Stomach (tissue), 9 donors: ENCODE measurements around the gene TNKS2. TPM values are rescaled to one million over a fixed set of nuclear protein-coding genes. Genes with fewer than 3 reads are reported as not detected.

ENCODE experiments used
- DNase-seq, 2 donors: peaks; one replicate each; pipeline versions ENCODE4 v3.0.0 to v3.0.0-alpha.2; 2013 to 2019
- H3K27ac ChIP-seq, 5 donors: fragments of 200-600 bp in 4 of 5; sonication (generic) in 4 of 5; one replicate each; pipeline ENCODE4 v1.5.1; 2013 to 2019; ENCODE audit warnings: mild to moderate bottlenecking in 1 of 5, moderate library complexity in 1 of 5
- H3K27me3 ChIP-seq, 3 donors: fragments of 200-600 bp; sonication (generic); one replicate each; pipeline ENCODE4 v1.5.1; 2017 to 2019; ENCODE audit warnings: mixed run types in 1 of 3
- H3K36me3 ChIP-seq, 4 donors: fragments of 200-600 bp; sonication (generic); 1 replicate in 3 of 4; 2 replicates in 1 of 4; pipeline ENCODE4 v1.5.1; 2016 to 2019
- H3K4me1 ChIP-seq, 4 donors: fragments of 200-600 bp; sonication (generic); one replicate each; pipeline ENCODE4 v1.5.1; 2016 to 2019
- H3K4me3 ChIP-seq, 4 donors: fragments of 200-600 bp; sonication (generic) in 3 of 4; one replicate each; pipeline ENCODE4 v1.5.1; 2016 to 2019; ENCODE audit warnings: mild to moderate bottlenecking in 1 of 4
- H3K9me3 ChIP-seq, 4 donors: fragments of 200-600 bp; sonication (generic); one replicate each; pipeline ENCODE4 v1.5.1; 2016 to 2019
- EP300 ChIP-seq: sonication (generic); formaldehyde crosslinking; IDR thresholded peaks from one replicate; pipeline ENCODE4 v1.6.1; 2017; ENCODE audit warnings: antibody characterized with exemption
- POLR2A ChIP-seq, 4 donors: fragments of 450-650 bp; IDR thresholded peaks; one replicate each; pipeline ENCODE4 v1.6.1; 2016; ENCODE audit warnings: antibody characterized with exemption in 4 of 4, control low read depth in 2 of 4, mild to moderate bottlenecking in 1 of 4, moderate library complexity in 1 of 4
- POLR2AphosphoS5 ChIP-seq, 3 donors: sonication (generic); formaldehyde crosslinking; IDR thresholded peaks; one replicate each; pipeline ENCODE4 v1.6.1; 2016; ENCODE audit warnings: antibody characterized with exemption in 3 of 3
- WGBS, 5 donors: extraction: QIAGEN DNeasy Blood & Tissue Kit in 3 of 5; methylation state at CpG; one replicate each; pipeline versions ENCODE4 v1.1.5 to v1.1.7; 2013 to 2018; 5-methylcytosine and 5-hydroxymethylcytosine counted together
- intact Hi-C: fragments of 100-400 bp; cut with DNase I; formaldehyde crosslinking; loops from one replicate; pipeline ENCODE4 v1.15.1; 2023; ENCODE audit warnings: low total_unique reads
- polyA plus RNA-seq, 3 donors: library from polyadenylated mRNA; stranded (reverse); fragments of 200-250 nt; gene quantifications; one replicate each; pipeline ENCODE4 v1.2.3, GENCODE V29; 2013
- total RNA-seq, 5 donors: library from RNA; depleted of rRNA; stranded (reverse); fragments of >200 nt; gene quantifications; one replicate each; pipeline versions ENCODE4 v1.1.0 to v1.2.3, GENCODE V29; 2014 to 2016
- TF ChIP-seq, protein P1 (sequence below), 7 experiments: fragments of 450-650 bp in 4 of 7; fragments of 200-600 bp in 3 of 7; sonication (generic) in 3 of 7; IDR thresholded peaks; one replicate each; pipeline ENCODE4 v1.5.1; 2016 to 2019; ENCODE audit warnings: antibody characterized with exemption in 7 of 7, control low read depth in 2 of 7, mild to moderate bottlenecking in 1 of 7
- donor health status: healthy with polysubstance abuse.
- donor health status: Bipolar disorder and iron deficiency.
- donor health status: healthy.

The TNKS2 gene
- total and polyA plus RNA-seq, 8 donors, result 8.1 to 86.5 (median 28.9) TPM

- intact Hi-C loops, result no loop called here
- TF ChIP-seq POLR2A (IDR thresholded peaks at IDR 0.05), result no peak
- TF ChIP-seq, protein P1, sequence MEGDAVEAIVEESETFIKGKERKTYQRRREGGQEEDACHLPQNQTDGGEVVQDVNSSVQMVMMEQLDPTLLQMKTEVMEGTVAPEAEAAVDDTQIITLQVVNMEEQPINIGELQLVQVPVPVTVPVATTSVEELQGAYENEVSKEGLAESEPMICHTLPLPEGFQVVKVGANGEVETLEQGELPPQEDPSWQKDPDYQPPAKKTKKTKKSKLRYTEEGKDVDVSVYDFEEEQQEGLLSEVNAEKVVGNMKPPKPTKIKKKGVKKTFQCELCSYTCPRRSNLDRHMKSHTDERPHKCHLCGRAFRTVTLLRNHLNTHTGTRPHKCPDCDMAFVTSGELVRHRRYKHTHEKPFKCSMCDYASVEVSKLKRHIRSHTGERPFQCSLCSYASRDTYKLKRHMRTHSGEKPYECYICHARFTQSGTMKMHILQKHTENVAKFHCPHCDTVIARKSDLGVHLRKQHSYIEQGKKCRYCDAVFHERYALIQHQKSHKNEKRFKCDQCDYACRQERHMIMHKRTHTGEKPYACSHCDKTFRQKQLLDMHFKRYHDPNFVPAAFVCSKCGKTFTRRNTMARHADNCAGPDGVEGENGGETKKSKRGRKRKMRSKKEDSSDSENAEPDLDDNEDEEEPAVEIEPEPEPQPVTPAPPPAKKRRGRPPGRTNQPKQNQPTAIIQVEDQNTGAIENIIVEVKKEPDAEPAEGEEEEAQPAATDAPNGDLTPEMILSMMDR (IDR thresholded peaks at IDR 0.05), result no peak
- TF ChIP-seq POLR2AphosphoS5 (IDR thresholded peaks at IDR 0.05), result no peak
- no peak for TF ChIP-seq EP300
These were observed 25.9 kb downstream of the TNKS2 start for GRCh38 chr10:91824076-91824475.

DNA sequence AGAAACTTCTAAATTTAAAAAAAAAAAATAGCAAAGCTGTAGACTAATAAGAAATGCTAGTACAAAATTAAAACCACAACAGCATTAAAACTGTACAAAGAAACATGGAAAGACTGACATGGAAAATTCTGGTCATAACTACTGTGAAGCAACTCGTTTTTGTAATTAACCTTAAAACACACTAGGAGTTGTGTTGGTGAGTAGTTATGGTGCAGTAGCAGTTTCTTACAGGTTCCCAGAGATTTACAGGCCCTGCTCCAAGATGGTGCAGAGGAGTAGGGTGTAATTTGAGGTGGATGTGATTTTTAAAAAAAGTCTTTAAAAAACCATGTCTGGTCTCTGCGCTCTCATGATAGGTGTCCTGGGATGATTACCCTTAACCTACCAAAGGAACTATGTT, 31.0 kb downstream of the TNKS2 start:
- peaks cover 54 to 100% (median 100%) of the 10 kb centered on the region in 4 donors for H3K36me3 ChIP-seq
- 72 to 86% (median 85%) methylated on average over 2 of the region's 2 CpGs for WGBS, 5 donors

More at GRCh38 chr10:91824076-91824475, 25.9 kb downstream of the TNKS2 start:
- Histone ChIP-seq H3K4me3 (no peak overlapping the region), H3K4me1 (no peaks in the 10 kb centered on the region), H3K9me3 (no peaks in the 10 kb centered on the region), H3K27me3 (no peaks in the 10 kb centered on the region), H3K27ac (no peak overlapping the region), H3K36me3 (peaks cover 58 to 100% (median 99%) of the 10 kb centered on the region in 4 donors)
- no peak for DNase-seq
- 93 to 100% (median 97%) methylated on average over 1 of the region's 1 CpG for WGBS, 5 donors

GRCh38 chr10:91838199-91838598, 40.0 kb downstream of the TNKS2 start:
- Histone ChIP-seq H3K9me3 (no peaks in the 10 kb centered on the region), H3K4me1 (no peaks in the 10 kb centered on the region), H3K36me3 (peaks cover 61 to 100% (median 99%) of the 10 kb centered on the region in 4 donors), H3K27me3 (no peaks in the 10 kb centered on the region), H3K27ac (no peak overlapping the region), H3K4me3 (no peak overlapping the region)
- intact Hi-C loops, result no loop called here
- TF ChIP-seq EP300 (no peak), POLR2A (IDR thresholded peaks at IDR 0.05) (no peak), POLR2AphosphoS5 (IDR thresholded peaks at IDR 0.05) (no peak)
- TF ChIP-seq, protein P1 (IDR thresholded peaks at IDR 0.05), result no peak
- WGBS, 5 donors, result 63 to 80% (median 72%) methylated on average over 3 of the region's 3 CpGs
- DNase-seq, result peak in 1 of 2 donors; percentile 16

More for the DNA sequence above, 31.0 kb downstream of the TNKS2 start:
- TF ChIP-seq POLR2AphosphoS5 (IDR thresholded peaks at IDR 0.05) (no peak), EP300 (no peak), POLR2A (IDR thresholded peaks at IDR 0.05) (no peak)
- TF ChIP-seq, protein P1 (IDR thresholded peaks at IDR 0.05), result no peak
- H3K4me1 ChIP-seq, result no peaks in the 10 kb centered on the region
- H3K9me3 ChIP-seq, result no peaks in the 10 kb centered on the region
- intact Hi-C loops, result no loop called here
- no peaks in the 10 kb centered on the region for H3K27me3 ChIP-seq
- H3K27ac ChIP-seq, result no peak overlapping the region
- no peak overlapping the region for H3K4me3 ChIP-seq
- DNase-seq, result no peak

GRCh38 chr10:91843083-91843482, 44.9 kb downstream of the TNKS2 start:
- no peak overlapping the region for H3K4me3 ChIP-seq
- DNase-seq, result no peak
- no peak for TF ChIP-seq POLR2AphosphoS5 (IDR thresholded peaks at IDR 0.05)
- H3K27ac ChIP-seq, result no peak overlapping the region
- no peaks in the 10 kb centered on the region for H3K27me3 ChIP-seq
- H3K9me3 ChIP-seq, result no peaks in the 10 kb centered on the region
- intact Hi-C loops, result no loop called here
- H3K36me3 ChIP-seq, result peaks cover 50 to 100% (median 100%) of the 10 kb centered on the region in 4 donors
- H3K4me1 ChIP-seq, result no peaks in the 10 kb centered on the region

GRCh38 chr10:91856637-91857036, 58.4 kb downstream of the TNKS2 start:
- peak in 1 of 2 donors; percentile 47 for DNase-seq
- Histone ChIP-seq H3K9me3 (no peaks in the 10 kb centered on the region), H3K4me1 (no peaks in the 10 kb centered on the region), H3K27me3 (no peaks in the 10 kb centered on the region), H3K27ac (no peak overlapping the region), H3K4me3 (no peak overlapping the region), H3K36me3 (peaks cover 44 to 100% (median 100%) of the 10 kb centered on the region in 4 donors)
- intact Hi-C loops, result no loop called here
- 84 to 92% (median 87%) methylated on average over 6 of the region's 6 CpGs for WGBS, 5 donors
- TF ChIP-seq, protein P1 (IDR thresholded peaks at IDR 0.05), result peak in 1 of 7 experiments; percentile 13
- TF ChIP-seq POLR2AphosphoS5 (IDR thresholded peaks at IDR 0.05) (no peak), POLR2A (IDR thresholded peaks at IDR 0.05) (no peak), EP300 (no peak)
